Dendritic cell treated with granulocyte-macrophage colony-stimulating factor and Interleukin-4, amounts not matched to agents 40 ng/mL and 50 ng/mL, for 4 days (primary cell): ENCODE data around the gene RPL13.

Experiments
- H3K27ac Mint-ChIP-seq: one replicate; pipeline ENCODE4 v1.8.0; 2022; ENCODE audit warnings: mild to moderate bottlenecking, mixed read lengths
- H3K27me3 Mint-ChIP-seq: one replicate; pipeline ENCODE4 v1.8.0; 2022; ENCODE audit warnings: mild to moderate bottlenecking, mixed read lengths
- H3K36me3 Mint-ChIP-seq: one replicate; pipeline ENCODE4 v1.8.0; 2022; ENCODE audit warnings: low read depth, mixed read lengths
- H3K4me1 Mint-ChIP-seq: one replicate; pipeline ENCODE4 v1.8.0; 2022; ENCODE audit warnings: low read depth, mixed read lengths
- H3K4me3 Mint-ChIP-seq: one replicate; pipeline ENCODE4 v1.8.0; 2022; ENCODE audit warnings: mild to moderate bottlenecking, moderate library complexity, mixed read lengths
- H3K9me3 Mint-ChIP-seq: one replicate; pipeline ENCODE4 v1.8.0; 2022; ENCODE audit warnings: mixed read lengths
- intact Hi-C: fragments of 100-400 bp; cut with micrococcal nuclease; formaldehyde crosslinking; loops from one replicate; pipeline ENCODE4 v1.15.0; 2022

RPL13 gene

DNA sequence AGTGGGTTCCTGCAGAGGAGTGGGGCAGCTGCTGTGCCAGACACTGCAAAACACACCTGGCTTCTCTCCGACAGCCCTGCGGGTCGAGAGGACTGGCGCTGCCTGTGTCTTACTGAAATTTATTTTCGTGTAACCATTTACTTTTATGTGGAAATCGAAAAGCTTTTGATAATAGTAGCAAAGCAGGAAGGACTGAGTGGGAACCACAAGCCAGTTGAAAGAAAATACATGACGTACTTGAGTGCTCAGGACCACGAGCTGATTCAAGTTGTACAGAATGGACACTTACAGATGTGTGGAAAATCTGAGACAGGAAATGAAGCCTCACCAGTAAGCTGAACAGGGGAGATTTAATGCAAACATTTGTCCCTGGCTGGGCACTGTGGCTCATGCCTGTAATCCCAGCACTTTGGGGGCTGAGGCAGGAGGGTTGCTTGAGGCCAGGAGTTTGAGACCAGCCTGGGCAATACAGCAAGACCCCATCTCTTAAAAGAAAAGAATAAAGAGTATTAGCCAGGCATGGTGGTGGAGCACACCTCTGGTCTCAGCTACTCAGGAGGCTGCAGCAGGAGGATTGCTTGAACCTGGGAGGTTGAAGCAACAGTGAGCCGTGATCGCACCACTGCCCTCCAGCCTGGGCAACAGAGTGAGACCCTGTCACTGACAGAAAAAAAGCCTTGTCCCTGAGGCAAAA is 11.3 kb upstream of the RPL13 start:
- Mint-ChIP-seq H3K27me3 (no peaks in the 10 kb centered on the region), H3K9me3 (no peaks in the 10 kb centered on the region), H3K36me3 (peaks cover 100% of the 10 kb centered on the region), H3K4me3 (no peak overlapping the region), H3K4me1 (no peaks in the 10 kb centered on the region), H3K27ac (no peak overlapping the region)
- intact Hi-C loops = no loop called here

DNA sequence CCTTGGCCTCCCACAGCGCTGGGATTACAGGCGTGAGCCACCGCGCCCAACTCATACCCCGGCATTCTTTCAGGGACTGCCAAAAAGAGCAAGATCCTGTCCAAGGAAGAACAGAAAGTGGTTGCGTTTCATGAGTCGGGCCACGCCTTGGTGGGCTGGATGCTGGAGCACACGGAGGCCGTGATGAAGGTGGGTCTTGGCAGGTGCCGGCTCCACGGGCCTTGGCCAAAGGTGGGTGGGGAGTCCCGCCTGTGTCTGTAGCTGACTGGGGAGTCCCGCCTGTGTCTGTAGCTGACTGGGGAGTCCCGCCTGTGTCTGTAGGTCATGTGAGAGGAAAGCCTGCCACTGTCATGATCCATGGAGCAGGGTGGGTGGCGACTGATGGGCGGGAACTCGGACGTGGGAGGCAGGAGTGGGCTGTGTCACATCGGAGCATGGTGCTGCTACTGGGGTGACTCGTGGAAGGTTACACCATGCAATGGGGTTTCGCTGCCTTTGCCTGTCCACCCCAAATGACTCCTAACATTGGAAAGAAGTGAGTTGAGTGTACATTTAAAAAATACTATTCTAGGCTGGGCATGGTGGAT is 10.0 kb upstream of the RPL13 start:
- Mint-ChIP-seq H3K4me1 (no peaks in the 10 kb centered on the region), H3K4me3 (no peak overlapping the region), H3K9me3 (no peaks in the 10 kb centered on the region), H3K36me3 (peaks cover 100% of the 10 kb centered on the region), H3K27ac (no peak overlapping the region), H3K27me3 (no peaks in the 10 kb centered on the region)
- intact Hi-C loops = no loop called here

DNA sequence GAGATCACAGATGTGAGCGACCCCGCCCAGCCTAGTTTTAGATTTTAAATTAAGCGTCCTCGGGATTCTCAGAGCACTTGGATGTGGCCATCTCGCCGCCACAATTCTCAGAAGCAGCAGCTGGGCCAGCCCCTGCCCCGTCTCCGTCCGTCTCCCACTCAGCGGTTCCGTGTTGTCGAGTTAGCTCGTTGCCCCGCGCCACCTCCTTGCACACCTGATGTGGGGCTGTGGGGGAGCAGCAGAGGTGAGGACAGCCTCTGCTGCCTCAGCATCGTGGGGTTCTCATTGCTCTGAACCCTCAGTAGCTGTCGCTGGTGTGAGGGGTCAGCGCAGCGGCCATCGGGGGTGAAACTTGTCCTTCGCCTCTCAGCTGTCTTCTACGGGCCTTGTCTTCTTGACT is 8.2 kb upstream of the RPL13 start:
- no peak overlapping the region for H3K4me3 Mint-ChIP-seq
- H3K36me3 Mint-ChIP-seq = peaks cover 100% of the 10 kb centered on the region
- H3K4me1 Mint-ChIP-seq = peaks cover 10% of the 10 kb centered on the region
- intact Hi-C loops = no loop called here
- no peaks in the 10 kb centered on the region for H3K9me3 Mint-ChIP-seq
- H3K27me3 Mint-ChIP-seq = no peaks in the 10 kb centered on the region
- no peak overlapping the region for H3K27ac Mint-ChIP-seq

DNA sequence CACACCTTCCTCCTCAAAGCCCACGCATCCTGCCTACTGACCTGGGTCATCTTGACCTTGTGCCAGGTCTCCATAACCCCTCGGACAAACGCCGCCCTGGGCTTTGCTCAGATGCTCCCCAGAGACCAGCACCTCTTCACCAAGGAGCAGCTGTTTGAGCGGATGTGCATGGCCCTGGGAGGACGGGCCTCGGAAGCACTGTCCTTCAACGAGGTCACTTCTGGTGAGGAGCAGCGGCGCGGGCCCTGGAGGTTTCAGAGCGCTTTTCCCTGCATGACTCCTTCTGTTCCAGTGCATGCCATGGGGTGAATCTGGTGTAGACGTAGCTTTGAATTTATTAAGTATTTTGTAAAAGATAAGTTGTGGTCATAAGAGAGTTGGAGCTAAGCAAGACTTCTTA is 7.6 kb upstream of the RPL13 start:
- H3K27ac Mint-ChIP-seq = no peak overlapping the region
- peaks cover 13% of the 10 kb centered on the region for H3K4me1 Mint-ChIP-seq
- no peak overlapping the region for H3K4me3 Mint-ChIP-seq
- H3K27me3 Mint-ChIP-seq = no peaks in the 10 kb centered on the region
- intact Hi-C loops = no loop called here
- H3K36me3 Mint-ChIP-seq = peaks cover 95% of the 10 kb centered on the region
- H3K9me3 Mint-ChIP-seq = no peaks in the 10 kb centered on the region

DNA sequence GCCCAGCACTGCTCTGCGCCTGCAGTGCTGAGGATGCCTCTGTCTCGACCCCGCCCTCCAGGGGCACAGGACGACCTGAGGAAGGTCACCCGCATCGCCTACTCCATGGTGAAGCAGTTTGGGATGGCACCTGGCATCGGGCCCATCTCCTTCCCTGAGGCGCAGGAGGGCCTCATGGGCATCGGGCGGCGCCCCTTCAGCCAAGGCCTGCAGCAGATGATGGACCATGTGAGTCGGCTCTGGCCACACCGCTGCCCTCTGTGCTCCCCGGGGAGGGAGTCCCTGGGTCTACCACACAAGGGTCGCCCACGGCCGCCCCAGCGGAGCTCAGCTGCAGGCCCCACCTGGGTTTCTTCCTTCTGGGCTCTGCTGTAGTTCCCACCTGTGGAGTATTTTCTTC is 6.7 kb upstream of the RPL13 start:
- Mint-ChIP-seq H3K4me1 (peaks cover 15% of the 10 kb centered on the region), H3K9me3 (no peaks in the 10 kb centered on the region), H3K27ac (no peak overlapping the region), H3K4me3 (no peak overlapping the region), H3K36me3 (peaks cover 86% of the 10 kb centered on the region), H3K27me3 (no peaks in the 10 kb centered on the region)
- intact Hi-C loops = no loop called here

DNA sequence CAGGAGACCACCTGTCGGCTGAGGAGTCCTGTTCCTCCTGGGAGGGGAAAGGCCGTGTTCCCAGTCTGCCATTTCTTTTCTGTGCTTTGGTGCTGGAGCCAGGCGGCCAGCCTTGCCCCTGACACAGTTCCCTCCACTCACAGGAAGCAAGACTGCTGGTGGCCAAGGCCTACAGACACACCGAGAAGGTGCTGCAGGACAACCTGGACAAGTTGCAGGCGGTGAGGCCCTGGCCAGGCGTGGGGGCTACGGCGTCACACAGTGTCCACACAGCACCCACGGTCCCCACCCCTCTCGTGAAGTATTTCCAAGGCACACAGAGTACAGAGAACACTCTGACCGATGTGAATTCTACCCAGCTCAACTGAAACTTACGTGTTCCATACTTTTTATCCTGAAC is 6.1 kb upstream of the RPL13 start:
- Mint-ChIP-seq H3K36me3 (peaks cover 80% of the 10 kb centered on the region), H3K4me3 (no peak overlapping the region), H3K9me3 (no peaks in the 10 kb centered on the region), H3K27me3 (no peaks in the 10 kb centered on the region), H3K27ac (no peak overlapping the region), H3K4me1 (peaks cover 21% of the 10 kb centered on the region)
- intact Hi-C loops = no loop called here

DNA sequence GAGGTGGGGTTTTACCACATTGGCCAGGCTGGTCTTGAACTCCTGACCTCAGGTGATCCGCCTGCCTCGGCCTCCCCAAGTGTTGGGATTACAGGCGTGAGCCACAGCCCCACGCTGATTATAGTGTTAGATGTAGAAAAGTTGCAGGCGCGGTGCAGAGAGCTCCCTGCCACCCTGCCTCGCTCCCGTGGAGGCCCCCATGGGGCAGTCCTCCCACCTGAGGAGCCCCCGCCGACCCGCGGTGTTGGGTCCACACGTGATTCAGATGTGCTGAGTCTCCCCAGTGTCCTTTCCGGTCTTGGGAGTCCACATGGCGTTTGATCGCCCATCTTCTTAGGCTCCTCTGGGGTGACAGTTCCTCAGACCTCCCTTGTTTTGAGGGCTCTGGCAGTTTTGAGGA is 5.2 kb upstream of the RPL13 start:
- intact Hi-C loops = no loop called here
- no peaks in the 10 kb centered on the region for H3K27me3 Mint-ChIP-seq
- no peaks in the 10 kb centered on the region for H3K9me3 Mint-ChIP-seq
- no peak overlapping the region for H3K27ac Mint-ChIP-seq
- H3K36me3 Mint-ChIP-seq = peaks cover 71% of the 10 kb centered on the region
- no peak overlapping the region for H3K4me3 Mint-ChIP-seq
- H3K4me1 Mint-ChIP-seq = peaks cover 27% of the 10 kb centered on the region

DNA sequence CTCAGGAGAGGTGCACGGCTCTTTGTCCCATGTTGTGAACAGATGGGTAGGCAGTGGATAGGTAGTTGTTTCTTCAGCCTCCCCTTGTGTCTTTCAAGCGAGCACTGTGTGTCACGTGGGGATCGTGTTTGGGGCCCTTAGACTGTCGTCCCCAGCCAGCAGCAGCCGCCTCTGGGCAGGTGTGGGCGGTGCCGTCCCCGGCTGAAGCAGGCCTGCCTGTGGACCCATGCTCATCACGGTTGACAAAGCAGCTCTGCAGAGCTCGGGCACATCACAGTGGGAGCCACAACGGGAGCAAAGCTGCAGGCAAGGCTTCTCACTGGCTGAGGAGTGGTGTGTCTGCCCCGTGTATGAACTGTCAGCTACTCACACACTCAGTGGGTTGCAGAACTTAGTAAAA is 4.7 kb upstream of the RPL13 start:
- intact Hi-C loops = no loop called here
- no peak overlapping the region for H3K4me3 Mint-ChIP-seq

DNA sequence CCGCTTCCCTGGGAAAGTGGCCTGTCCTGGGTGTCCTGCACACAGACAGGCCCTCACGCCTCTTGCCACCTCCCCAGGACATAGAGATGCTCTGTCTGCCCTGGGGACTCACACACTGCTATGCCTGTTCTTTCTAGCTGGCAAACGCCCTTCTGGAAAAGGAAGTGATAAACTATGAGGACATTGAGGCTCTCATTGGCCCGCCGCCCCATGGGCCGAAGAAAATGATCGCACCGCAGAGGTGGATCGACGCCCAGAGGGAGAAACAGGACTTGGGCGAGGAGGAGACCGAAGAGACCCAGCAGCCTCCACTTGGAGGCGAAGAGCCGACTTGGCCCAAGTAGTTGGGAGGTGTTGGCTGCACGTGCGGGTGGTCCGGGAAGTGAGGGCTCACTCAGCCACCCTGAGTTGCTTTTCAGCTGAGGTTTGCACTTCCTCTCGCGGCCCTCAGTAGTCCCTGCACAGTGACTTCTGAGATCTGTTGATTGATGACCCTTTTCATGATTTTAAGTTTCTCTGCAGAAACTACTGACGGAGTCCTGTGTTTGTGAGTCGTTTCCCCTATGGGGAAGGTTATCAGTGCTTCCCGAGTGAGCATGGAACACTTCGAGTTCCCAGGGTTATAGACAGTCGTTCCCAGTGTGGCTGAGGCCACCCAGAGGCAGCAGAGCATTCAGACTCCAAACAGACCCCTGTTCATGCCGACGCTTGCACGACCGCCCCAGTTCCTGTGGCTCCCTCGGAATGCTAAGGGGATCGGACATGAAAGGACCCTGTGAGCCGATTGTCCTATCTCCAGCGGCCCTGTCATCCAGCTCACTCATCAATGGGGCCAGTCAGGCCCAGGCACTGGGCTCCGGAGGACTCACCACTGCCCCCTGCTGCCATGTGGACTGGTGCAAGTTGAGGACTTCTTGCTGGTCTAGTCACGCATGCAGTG is 3.5 kb upstream of the RPL13 start:
- Mint-ChIP-seq H3K36me3 (peaks cover 64% of the 10 kb centered on the region), H3K27ac (no peak overlapping the region), H3K4me3 (no peak overlapping the region), H3K9me3 (no peaks in the 10 kb centered on the region), H3K27me3 (no peaks in the 10 kb centered on the region), H3K4me1 (peaks cover 36% of the 10 kb centered on the region)
- intact Hi-C loops = loop anchor here (1.0 kb wide), 1 partner anchor 224 kb away; no protein-coding TSS in a partner anchor

More for the DNA sequence above, 4.7 kb upstream of the RPL13 start:
- no peaks in the 10 kb centered on the region for H3K27me3 Mint-ChIP-seq
- H3K9me3 Mint-ChIP-seq = no peaks in the 10 kb centered on the region
- peaks cover 27% of the 10 kb centered on the region for H3K4me1 Mint-ChIP-seq
- no peak overlapping the region for H3K27ac Mint-ChIP-seq
- H3K36me3 Mint-ChIP-seq = peaks cover 66% of the 10 kb centered on the region

DNA sequence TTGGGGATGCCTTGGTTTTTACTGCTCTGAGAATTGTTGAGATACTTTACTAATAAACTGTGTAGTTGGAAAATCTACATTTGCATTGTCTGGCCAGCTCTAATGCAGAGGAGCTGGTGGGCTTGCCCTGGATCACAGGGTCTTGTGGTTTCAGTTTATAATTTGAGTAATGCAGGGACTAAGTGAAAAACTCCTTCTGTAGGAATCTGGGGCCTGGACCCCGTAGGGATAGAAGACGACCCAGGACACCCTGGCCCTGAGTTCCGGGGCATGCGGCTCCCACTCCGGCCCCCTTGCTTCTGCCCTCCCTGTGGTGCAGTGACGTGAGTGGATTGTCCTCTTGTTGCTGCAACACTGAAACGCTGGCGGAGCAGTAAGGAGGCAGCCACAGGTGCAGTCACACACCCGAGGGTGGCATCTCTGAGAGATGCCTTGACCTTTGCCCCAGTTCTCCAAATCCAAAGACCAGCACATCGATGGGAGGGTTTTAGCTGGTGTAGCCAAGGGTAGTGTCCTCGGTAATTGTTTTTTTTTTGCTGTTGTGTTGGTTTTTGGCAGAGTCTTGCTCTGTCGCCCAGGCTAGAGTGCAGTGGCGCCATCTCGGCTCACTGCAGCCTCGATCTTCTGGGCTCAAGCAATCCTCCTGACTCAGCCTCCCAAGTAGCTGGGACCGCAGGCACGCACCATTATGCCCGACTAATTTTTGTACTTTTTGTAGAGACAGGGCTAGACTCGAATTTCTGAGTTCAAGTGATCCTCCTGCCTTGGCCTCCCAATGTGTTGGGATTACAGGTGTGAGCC is 2.6 kb upstream of the RPL13 start:
- Mint-ChIP-seq H3K36me3 (peaks cover 64% of the 10 kb centered on the region), H3K9me3 (no peaks in the 10 kb centered on the region), H3K4me1 (peaks cover 44% of the 10 kb centered on the region), H3K27ac (no peak overlapping the region), H3K4me3 (no peak overlapping the region), H3K27me3 (no peaks in the 10 kb centered on the region)
- intact Hi-C loops = loop anchor here (1.0 kb wide), 1 partner anchor 225 kb away; no protein-coding TSS in a partner anchor

DNA sequence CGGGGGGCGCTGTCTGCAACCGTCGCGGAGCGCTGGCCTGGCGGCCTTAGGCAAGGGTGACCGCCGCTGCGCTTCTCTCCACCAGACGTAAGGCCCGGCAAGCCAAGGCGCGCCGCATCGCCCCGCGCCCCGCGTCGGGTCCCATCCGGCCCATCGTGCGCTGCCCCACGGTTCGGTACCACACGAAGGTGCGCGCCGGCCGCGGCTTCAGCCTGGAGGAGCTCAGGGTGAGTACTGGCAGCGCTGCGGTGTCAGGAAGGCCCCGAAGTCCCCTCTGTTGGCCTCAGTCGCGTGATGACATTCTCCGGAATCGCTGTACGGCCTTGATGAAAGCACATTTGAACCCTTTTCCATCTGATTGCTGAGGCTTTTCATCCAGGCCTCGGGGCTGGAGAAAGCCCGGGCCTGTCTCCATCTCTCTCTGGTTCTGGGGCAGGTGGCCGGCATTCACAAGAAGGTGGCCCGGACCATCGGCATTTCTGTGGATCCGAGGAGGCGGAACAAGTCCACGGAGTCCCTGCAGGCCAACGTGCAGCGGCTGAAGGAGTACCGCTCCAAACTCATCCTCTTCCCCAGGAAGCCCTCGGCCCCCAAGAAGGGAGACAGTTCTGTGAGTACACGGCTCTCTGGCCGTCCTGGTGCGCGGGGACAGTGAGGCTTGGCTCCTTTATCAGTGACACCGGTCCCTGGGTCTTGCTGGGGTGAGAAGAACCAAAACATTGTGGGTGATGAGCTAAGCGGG is 831 bp downstream of the RPL13 start:
- H3K9me3 Mint-ChIP-seq = no peaks in the 10 kb centered on the region
- H3K4me3 Mint-ChIP-seq = peak overlapping the region; percentile 91
- no peaks in the 10 kb centered on the region for H3K27me3 Mint-ChIP-seq
- intact Hi-C loops = loop anchor here (10.0 kb wide), 1 partner anchor 67 kb away; the partner anchor contains the start of gene ANKRD11
- peaks cover 78% of the 10 kb centered on the region for H3K4me1 Mint-ChIP-seq
- H3K27ac Mint-ChIP-seq = peak overlapping the region; percentile 99
- peaks cover 53% of the 10 kb centered on the region for H3K36me3 Mint-ChIP-seq

DNA sequence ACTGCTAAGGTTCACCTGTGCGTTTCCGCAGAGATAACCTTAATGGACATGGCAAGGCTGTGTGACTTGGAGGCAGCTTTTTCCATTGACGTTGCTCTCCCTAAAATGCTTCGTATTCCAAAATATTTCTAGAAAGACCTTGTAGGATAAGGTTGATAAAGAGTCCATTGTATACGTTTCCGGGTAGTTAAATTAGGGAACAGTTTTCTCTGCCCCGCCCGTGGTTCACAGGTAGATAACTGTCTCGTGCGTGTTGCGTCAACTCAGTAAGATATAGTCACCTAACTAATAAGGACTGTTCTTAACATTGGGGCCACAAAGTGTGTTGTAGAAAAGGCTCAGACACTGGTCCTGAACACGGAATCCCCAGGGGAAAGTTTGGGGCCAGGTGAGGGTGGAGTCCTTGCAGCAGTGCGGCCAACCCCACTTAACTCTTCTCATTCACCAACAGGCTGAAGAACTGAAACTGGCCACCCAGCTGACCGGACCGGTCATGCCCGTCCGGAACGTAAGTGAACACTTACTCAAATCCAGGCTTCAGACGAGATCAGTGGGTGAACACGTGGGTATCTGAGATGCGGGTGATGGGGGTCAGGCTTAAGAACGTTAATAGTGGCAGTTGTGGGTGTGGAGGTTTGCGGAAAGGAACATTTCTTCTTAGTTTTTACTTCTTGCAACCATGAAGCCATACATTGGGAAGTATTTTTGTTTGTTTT is 1.6 kb downstream of the RPL13 start:
- H3K4me1 Mint-ChIP-seq = peaks cover 72% of the 10 kb centered on the region
- H3K9me3 Mint-ChIP-seq = no peaks in the 10 kb centered on the region
- H3K36me3 Mint-ChIP-seq = peaks cover 46% of the 10 kb centered on the region
- H3K27ac Mint-ChIP-seq = peak overlapping the region; percentile 99
- intact Hi-C loops = loop anchor here (10.0 kb wide), 1 partner anchor 67 kb away; the partner anchor contains the start of gene ANKRD11
- peak overlapping the region; percentile 91 for H3K4me3 Mint-ChIP-seq
- no peaks in the 10 kb centered on the region for H3K27me3 Mint-ChIP-seq
